GM12878 (cell line): ENCODE measurements around the gene BNC2. TPM values are rescaled to one million over a fixed set of nuclear protein-coding genes. Genes with fewer than 3 reads are reported as not detected.

Experiments used
- ATAC-seq: fragments of 200-7000 bp; cut with Tn5 transposase; 3 replicates; pipeline ENCODE4 v1.9.1; 2020; ENCODE audit warnings: mild to moderate bottlenecking, moderate library complexity
- BruUV-seq: library from RNA; stranded (reverse); fragments of 400-500 nt; replicated peaks from 2 replicates; lab custom pipeline; 2021; lab: Mats Ljungman, UMichigan
- CTCF ChIA-PET: fragments of 300-600 bp; sonication (Branson Sonifier 250); formaldehyde crosslinking; extraction: SDS; loops from one replicate; lab custom pipeline; 2021; ENCODE audit warnings: inconsistent platforms; lab: Yijun Ruan, JAX
- POLR2A ChIA-PET: fragments of 350-600 bp; formaldehyde crosslinking; extraction: SDS; loops from one replicate; lab custom pipeline; 2021; ENCODE audit warnings: inconsistent platforms; lab: Charles Lee
- RAD21 ChIA-PET: fragments of 300-600 bp; sonication (Branson Sonifier 250); formaldehyde crosslinking; loops from one replicate; lab custom pipeline; 2023; ENCODE audit warnings: antibody characterized with exemption; ENCODE audit not compliant: unreplicated experiment; lab: Charles Lee
- SMC1A ChIA-PET: fragments of 300-600 bp; sonication (Branson Sonifier 250); formaldehyde crosslinking; loops from one replicate; lab custom pipeline; 2023; ENCODE audit not compliant: unreplicated experiment, uncharacterized antibody; lab: Charles Lee
- DNase-seq: peaks from one replicate; pipeline ENCODE4 v3.0.0-alpha.2; 2011; ENCODE audit warnings: low read depth, low spot score
- FAIRE-seq: peaks from 3 replicates; lab custom pipeline; 2011; peaks lifted over from hg19 to GRCh38; lab: Jason Lieb, UNC
- H2AFZ ChIP-seq: 2 replicates; pipeline ENCODE4 v1.6.0; 2011; ENCODE audit warnings: low read depth, low read length, control low read depth; ENCODE audit not compliant: control insufficient read depth
- H3K27ac ChIP-seq: 2 replicates; pipeline ENCODE4 v1.5.1; 2011; ENCODE audit warnings: control low read depth; ENCODE audit not compliant: control insufficient read depth, insufficient read depth
- H3K27me3 ChIP-seq, 2 experiments: replicated peaks in 1 of 2; 2 replicates each; pipeline versions ENCODE4 v1.6.0 to v1.6.1; 2011; ENCODE audit warnings: low read length in 1 of 2; ENCODE audit not compliant: control insufficient read depth in 2 of 2, insufficient read depth in 2 of 2
- H3K36me3 ChIP-seq, 2 experiments: 2 replicates each; pipeline ENCODE4 v1.5.1; 2011; ENCODE audit warnings: low read length in 1 of 2; ENCODE audit not compliant: control insufficient read depth in 2 of 2, insufficient read depth in 2 of 2
- H3K4me1 ChIP-seq: 2 replicates; pipeline ENCODE4 v1.6.1; 2011; ENCODE audit warnings: mild to moderate bottlenecking, low read length, moderate library complexity, mixed read lengths; ENCODE audit not compliant: control insufficient read depth, insufficient read depth
- H3K4me2 ChIP-seq: 2 replicates; pipeline ENCODE4 v1.6.0; 2011; ENCODE audit warnings: control low read depth; ENCODE audit not compliant: control insufficient read depth, insufficient read depth
- H3K4me3 ChIP-seq: fragments of 200-600 bp; sonication (generic); 2 replicates; pipeline ENCODE4 v1.5.1; 2016
- H3K79me2 ChIP-seq: 2 replicates; pipeline ENCODE4 v1.6.0; 2011; ENCODE audit warnings: low read length; ENCODE audit not compliant: control insufficient read depth, insufficient read depth
- H3K9ac ChIP-seq: 2 replicates; pipeline ENCODE4 v1.8.0; 2011; ENCODE audit warnings: low read length, control low read depth, mixed read lengths; ENCODE audit not compliant: control insufficient read depth, insufficient read depth
- H3K9me3 ChIP-seq: replicated peaks from 3 replicates; pipeline ENCODE4 v1.5.1; 2011; ENCODE audit warnings: mild to moderate bottlenecking, low read length; ENCODE audit not compliant: control insufficient read depth, insufficient read depth
- H4K20me1 ChIP-seq: 2 replicates; pipeline ENCODE4 v1.6.0; 2011; ENCODE audit not compliant: control insufficient read depth, insufficient read depth
- CHD4 ChIP-seq: fragments of 200-600 bp; sonication (generic); IDR thresholded peaks from 2 replicates; pipeline ENCODE4 v1.6.1; 2016; ENCODE audit warnings: mild to moderate bottlenecking
- GABPA ChIP-seq: IDR thresholded peaks from 2 replicates; pipeline ENCODE4 v1.6.1; 2014; ENCODE audit warnings: antibody characterized with exemption, low read depth, mild to moderate bottlenecking, inconsistent platforms
- KAT2A ChIP-seq: conservative IDR thresholded peaks from 2 replicates; pipeline ENCODE4 v1.6.1; 2011; ENCODE audit warnings: low read depth, low read length; ENCODE audit not compliant: control insufficient read depth
- MEF2A ChIP-seq: IDR thresholded peaks from 2 replicates; pipeline ENCODE4 v1.6.1; 2011; ENCODE audit warnings: low read depth, mild to moderate bottlenecking, low read length, moderate library complexity; ENCODE audit not compliant: insufficient read depth
- PML ChIP-seq: IDR thresholded peaks from 2 replicates; pipeline ENCODE4 v1.6.1; 2012; ENCODE audit warnings: low read length, inconsistent platforms
- POLR2AphosphoS2 ChIP-seq: IDR thresholded peaks from 2 replicates; pipeline ENCODE4 v1.6.1; 2011; ENCODE audit warnings: low read depth, mild to moderate bottlenecking, low read length, improper control_type of control experiment, moderate library complexity
- SKIL ChIP-seq: fragments of 450-650 bp; IDR thresholded peaks from 2 replicates; pipeline ENCODE4 v1.6.1; 2017; ENCODE audit warnings: mild to moderate bottlenecking, low read depth, inconsistent platforms; ENCODE audit not compliant: poor library complexity, severe bottlenecking
- SP1 ChIP-seq: IDR thresholded peaks from one replicate; pipeline ENCODE4 v1.6.1; 2011; ENCODE audit warnings: low read depth, low read length
- STAT3 ChIP-seq: IDR thresholded peaks from 2 replicates; pipeline ENCODE4 v1.6.1; 2011; ENCODE audit warnings: low read depth, low read length, improper control_type of control experiment
- TBL1XR1 ChIP-seq: IDR thresholded peaks from 2 replicates; pipeline ENCODE4 v1.6.1; 2012; ENCODE audit warnings: low read depth, low read length, improper control_type of control experiment
- WRNIP1 ChIP-seq: IDR thresholded peaks from 2 replicates; pipeline ENCODE4 v1.6.1; 2011; ENCODE audit warnings: low read depth, low read length, improper control_type of control experiment, borderline replicate concordance
- in situ Hi-C: fragments of 300-500 bp; cut with MboI; formaldehyde crosslinking; loops from 9 replicates; pipeline ENCODE4 v1.14.3; 2018; ENCODE audit warnings: mixed read lengths
- intact Hi-C: fragments of 100-400 bp; cut with micrococcal nuclease; formaldehyde crosslinking; loops from one replicate; pipeline ENCODE4 v1.14.2; 2022; ENCODE audit not compliant: unreplicated experiment
- polyA plus RNA-seq, 11 experiments: library from polyadenylated mRNA; depleted of rRNA in 4 of 11; unstranded in 6 of 11; stranded (reverse) in 5 of 11; fragments of >200 nt; fragmentation: Nextera tagmentation in 4 of 11; fragmentation: Illumina TruSeq in 1 of 11; extraction: Ambion mirVana in 4 of 11; extraction: Trizol in 1 of 11; gene quantifications; 1 replicate in 1 of 11; 2 replicates in 10 of 11; pipeline versions ENCODE4 v1.2.1 to v1.2.3, GENCODE V29; 2011 to 2016; ENCODE audit warnings: inconsistent platforms in 2 of 11, missing spikeins in 2 of 11, low read depth in 1 of 11
- total RNA-seq, 4 experiments: library from RNA; depleted of rRNA in 3 of 4; stranded (reverse); fragments of >200 nt in 3 of 4; fragmentation: Illumina TruSeq in 1 of 4; extraction: Trizol in 1 of 4; gene quantifications; 2 replicates each; pipeline versions ENCODE4 v1.2.1 to v1.2.3, GENCODE V29; 2013 to 2021
- TF ChIP-seq, protein P1 (sequence below): fragments of 450-650 bp; formaldehyde crosslinking; IDR thresholded peaks from 2 replicates; pipeline ENCODE4 v1.5.0; 2022; ENCODE audit warnings: mild to moderate bottlenecking, missing genetic modification characterization
- TF ChIP-seq, protein P2 (sequence below): IDR thresholded peaks from 2 replicates; pipeline ENCODE4 v1.6.1; 2012; ENCODE audit warnings: low read length, inconsistent platforms

Gene BNC2
- total and polyA plus RNA-seq, 10 of the 15 experiments (the other 5 are each of a cell fraction or from before 2014, with no cell fraction given) = 0.05 to 14.5 (median 0.26) TPM

DNA sequence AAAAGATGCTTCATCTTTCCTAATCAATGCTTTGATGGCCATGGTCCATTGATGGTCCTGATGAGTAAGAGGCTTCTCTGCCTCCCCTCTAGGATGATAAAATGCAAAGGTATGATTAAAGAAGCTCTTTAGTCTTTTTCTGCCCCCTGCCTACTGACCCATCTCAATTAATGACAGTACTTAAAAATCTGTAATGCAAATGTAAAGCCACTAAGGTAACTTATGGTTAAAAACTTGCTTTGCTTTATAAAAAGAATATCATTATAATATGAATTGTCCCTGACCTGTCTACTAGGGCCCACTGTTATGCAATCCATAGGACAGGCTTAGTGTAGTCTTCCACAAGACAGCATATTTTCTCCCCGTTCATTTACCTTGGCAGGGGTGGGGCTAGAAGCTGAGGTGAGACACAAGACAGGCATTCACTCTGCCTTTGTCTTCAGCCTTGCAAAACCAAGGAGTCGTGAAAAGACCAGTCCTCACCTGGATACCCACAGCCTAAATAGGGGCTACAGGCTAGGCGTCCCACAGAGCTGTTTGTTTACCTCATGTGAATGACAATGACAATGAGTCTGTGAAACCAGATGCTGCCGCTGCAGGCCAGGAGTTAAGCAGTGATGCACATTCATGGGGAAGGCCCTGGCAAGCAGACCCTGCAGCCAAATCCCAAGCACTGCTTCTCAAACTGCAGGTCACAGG lies 60.4 kb downstream of the BNC2 start (continued):
- TF ChIP-seq, protein P1, sequence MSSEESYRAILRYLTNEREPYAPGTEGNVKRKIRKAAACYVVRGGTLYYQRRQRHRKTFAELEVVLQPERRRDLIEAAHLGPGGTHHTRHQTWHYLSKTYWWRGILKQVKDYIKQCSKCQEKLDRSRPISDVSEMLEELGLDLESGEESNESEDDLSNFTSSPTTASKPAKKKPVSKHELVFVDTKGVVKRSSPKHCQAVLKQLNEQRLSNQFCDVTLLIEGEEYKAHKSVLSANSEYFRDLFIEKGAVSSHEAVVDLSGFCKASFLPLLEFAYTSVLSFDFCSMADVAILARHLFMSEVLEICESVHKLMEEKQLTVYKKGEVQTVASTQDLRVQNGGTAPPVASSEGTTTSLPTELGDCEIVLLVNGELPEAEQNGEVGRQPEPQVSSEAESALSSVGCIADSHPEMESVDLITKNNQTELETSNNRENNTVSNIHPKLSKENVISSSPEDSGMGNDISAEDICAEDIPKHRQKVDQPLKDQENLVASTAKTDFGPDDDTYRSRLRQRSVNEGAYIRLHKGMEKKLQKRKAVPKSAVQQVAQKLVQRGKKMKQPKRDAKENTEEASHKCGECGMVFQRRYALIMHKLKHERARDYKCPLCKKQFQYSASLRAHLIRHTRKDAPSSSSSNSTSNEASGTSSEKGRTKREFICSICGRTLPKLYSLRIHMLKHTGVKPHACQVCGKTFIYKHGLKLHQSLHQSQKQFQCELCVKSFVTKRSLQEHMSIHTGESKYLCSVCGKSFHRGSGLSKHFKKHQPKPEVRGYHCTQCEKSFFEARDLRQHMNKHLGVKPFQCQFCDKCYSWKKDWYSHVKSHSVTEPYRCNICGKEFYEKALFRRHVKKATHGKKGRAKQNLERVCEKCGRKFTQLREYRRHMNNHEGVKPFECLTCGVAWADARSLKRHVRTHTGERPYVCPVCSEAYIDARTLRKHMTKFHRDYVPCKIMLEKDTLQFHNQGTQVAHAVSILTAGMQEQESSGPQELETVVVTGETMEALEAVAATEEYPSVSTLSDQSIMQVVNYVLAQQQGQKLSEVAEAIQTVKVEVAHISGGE (CRISPR knock-in tag) = no peak
- TF ChIP-seq KAT2A = no peak

GRCh38 chr9:16806674-16807073 lies 63.8 kb downstream of the BNC2 start:
- Histone ChIP-seq H4K20me1 (no peaks in the 10 kb centered on the region), H3K4me1 (no peaks in the 10 kb centered on the region), H3K27ac (no peak overlapping the region), H3K9ac (no peak overlapping the region), H2AFZ (no peak overlapping the region), H3K9me3 (no peaks in the 10 kb centered on the region), H3K79me2 (no peaks in the 10 kb centered on the region), H3K36me3 (no peaks in the 10 kb centered on the region), H3K4me3 (no peak overlapping the region), H3K4me2 (no peak overlapping the region), H3K27me3 (no peaks in the 10 kb centered on the region)
- SMC1A ChIA-PET = no interaction called here
- RAD21 ChIA-PET = no interaction called here
- no TSS peak for BruUV-seq
- no peak for FAIRE-seq
- intact Hi-C loops = no loop called here
- in situ Hi-C loops = no loop called here
- CTCF ChIA-PET = no interaction called here
- no peak for DNase-seq
- POLR2A ChIA-PET = no interaction called here
- ATAC-seq = peak; percentile 63
- TF ChIP-seq, protein P2, sequence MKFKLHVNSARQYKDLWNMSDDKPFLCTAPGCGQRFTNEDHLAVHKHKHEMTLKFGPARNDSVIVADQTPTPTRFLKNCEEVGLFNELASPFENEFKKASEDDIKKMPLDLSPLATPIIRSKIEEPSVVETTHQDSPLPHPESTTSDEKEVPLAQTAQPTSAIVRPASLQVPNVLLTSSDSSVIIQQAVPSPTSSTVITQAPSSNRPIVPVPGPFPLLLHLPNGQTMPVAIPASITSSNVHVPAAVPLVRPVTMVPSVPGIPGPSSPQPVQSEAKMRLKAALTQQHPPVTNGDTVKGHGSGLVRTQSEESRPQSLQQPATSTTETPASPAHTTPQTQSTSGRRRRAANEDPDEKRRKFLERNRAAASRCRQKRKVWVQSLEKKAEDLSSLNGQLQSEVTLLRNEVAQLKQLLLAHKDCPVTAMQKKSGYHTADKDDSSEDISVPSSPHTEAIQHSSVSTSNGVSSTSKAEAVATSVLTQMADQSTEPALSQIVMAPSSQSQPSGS = no peak
- TF ChIP-seq MEF2A = no peak
- TF ChIP-seq WRNIP1 = no peak
- no peak for TF ChIP-seq POLR2AphosphoS2
- no peak for TF ChIP-seq SP1
- no peak for TF ChIP-seq PML
- no peak for TF ChIP-seq STAT3
- TF ChIP-seq TBL1XR1 = no peak
- no peak for TF ChIP-seq GABPA
- TF ChIP-seq CHD4 = no peak
- TF ChIP-seq SKIL = no peak
